NCI-H510A (cell line): ENCODE results near the gene PNP.
"Not testable (repeated sequence)": the region's sequence is repeated elsewhere in the genome, so short reads cannot be mapped to it uniquely, and the experiment has no call there.

Experiments
- DNase-seq: peaks from one replicate; lab custom pipeline; 2025; lab: John Stamatoyannopoulos, UW

PNP gene

DNA sequence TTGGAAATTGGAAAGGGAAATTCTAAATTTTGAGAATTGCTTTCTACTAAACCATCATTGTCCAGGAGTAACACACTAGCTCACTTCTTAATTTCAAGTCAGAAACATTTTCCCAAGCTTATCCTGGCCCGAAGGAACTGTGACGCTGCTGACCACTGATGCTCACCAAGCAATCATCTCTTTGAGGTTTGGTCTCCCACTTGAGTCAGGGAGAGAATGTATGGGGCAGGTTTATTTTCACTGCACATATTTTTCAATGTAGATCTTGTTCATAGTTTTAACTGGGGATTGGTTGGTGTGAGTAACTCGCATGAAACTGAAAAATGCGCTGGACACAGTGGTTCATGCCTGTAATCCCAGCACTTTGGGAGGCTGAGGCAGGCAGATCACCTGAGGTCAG is 23.3 kb downstream of the PNP start:
- DNase-seq, result no peak

- no peak for DNase-seq
Observed at GRCh38 chr14:20493634-20494033, 24.4 kb downstream of the PNP start.

- DNase-seq, result no peak
Observed at GRCh38 chr14:20494935-20495766, 25.9 kb downstream of the PNP start.

- DNase-seq, result no peak
Observed at GRCh38 chr14:20498622-20499021, 29.4 kb downstream of the PNP start.

DNA sequence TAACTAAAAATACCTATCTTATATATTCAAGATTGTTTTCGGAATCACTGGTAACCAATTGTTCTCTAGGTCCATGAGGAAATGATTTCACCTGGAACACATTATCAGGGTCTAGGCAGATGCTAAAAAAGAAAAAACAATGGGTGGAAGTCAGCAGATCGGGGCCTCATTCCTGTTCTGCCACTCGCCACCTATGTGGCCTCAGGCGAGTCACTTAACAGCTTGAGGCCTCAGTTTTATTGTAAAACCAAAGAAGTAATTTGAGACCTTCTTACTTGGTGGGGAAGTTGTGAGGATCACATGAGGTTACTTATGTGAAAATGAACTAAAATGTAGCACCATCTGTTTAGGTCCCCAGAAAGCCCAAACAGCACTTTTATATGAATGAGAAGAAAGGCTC is 29.9 kb downstream of the PNP start:
- no peak for DNase-seq

DNA sequence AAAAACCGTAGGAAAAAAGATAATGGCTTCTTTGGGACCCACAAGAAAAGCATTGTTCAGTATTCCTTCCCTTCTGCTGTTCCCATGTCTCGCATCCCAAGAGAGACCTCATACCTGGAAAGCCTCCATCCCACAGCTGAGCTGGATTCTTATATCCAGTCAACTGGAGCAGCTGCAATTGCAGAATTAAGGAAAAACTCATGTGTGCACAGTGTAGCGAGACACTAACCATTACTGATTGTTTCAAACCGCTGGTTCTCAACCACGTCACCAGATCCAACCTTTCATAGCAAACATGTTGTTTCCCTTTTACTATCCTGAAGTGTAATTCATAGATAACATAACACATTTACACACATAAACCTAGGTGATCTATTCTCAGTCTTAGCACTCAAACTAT is 30.7 kb downstream of the PNP start:
- DNase-seq, result no peak

GRCh38 chr14:20501346-20501745 is 32.1 kb downstream of the PNP start:
- DNase-seq, result no peak

GRCh38 chr14:20503898-20504297 is 34.7 kb downstream of the PNP start:
- DNase-seq, result no peak

- DNase-seq, result not testable (repeated sequence)
Observed at GRCh38 chr14:20506276-20506675, 37.1 kb downstream of the PNP start.

- DNase-seq, result not testable (repeated sequence)
Observed at GRCh38 chr14:20506752-20507151, 37.5 kb downstream of the PNP start.

GRCh38 chr14:20507537-20507936 is 38.3 kb downstream of the PNP start:
- DNase-seq, result not testable (repeated sequence)

GRCh38 chr14:20508367-20508766 is 39.2 kb downstream of the PNP start:
- DNase-seq, result no peak

DNA sequence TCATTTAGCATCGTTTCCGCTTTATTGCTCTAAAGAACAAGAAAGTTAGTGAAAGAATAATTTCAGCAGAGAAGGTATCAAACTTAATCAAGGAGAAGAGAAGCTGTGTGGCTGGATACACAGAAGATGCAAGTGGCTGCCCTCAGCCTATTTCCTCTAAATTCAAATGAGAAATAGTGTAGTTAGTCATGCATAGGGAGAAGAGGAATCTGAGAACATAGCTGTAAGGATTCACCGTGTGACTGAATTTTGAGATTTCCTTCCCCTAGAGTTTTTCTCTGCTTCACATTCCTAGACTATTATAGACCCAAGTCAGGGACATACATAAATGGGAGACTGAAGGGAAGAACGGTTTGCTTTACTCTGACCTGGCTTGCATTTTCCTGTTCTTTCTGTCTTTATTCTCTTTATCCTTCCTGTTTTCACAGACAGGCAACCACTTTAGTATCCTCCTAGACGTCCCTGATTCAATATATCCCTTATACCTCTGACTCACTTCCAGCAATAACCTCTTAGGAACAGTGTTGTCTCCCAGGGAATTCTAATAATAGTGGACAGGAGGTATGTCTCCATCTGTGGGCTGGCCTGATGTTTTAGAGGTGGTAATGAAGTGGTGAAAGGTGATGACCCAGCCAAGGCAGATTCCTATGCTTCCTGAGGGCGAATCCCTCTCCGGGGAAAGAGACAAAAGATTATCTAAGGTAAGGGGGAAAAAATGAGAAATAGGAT is 43.1 kb downstream of the PNP start:
- DNase-seq, result no peak

DNA sequence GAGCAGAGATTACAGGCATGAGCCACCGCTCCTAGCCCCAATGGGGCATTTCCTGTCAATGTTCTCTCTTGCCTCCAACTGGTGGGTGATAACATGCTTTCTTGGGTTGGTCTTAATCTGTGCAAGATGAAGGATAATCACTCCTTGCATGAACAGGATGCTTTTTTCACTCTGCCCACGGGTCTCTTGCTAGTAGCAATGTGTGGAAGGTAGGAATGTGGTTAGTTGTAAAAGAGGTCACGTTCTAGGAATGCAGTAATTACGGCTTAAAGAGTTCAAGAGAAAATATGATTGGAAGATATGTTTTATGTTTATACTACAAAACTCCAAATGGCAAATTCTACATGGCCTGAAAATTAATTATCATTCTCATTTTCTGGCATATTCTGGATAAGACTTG is 46.6 kb downstream of the PNP start:
- no peak for DNase-seq

DNA sequence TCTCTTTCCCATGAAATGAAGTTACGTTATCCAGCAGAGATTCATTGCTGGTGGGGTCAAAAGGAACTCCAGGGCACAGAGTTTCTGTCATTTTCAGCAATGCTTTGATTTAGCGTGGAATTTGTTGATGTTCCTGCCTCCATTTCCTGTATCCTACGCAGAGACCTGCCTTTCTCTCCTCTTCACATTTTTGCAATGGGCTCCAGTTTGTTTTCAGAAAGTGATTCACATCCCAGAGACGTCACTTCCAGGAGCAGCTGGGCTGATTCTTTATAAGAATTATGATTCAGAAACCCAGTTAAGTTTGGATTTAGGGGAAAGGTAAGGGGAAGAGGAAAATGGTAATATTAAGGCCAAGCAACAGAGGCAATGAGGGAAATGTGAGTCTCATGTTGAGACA is 47.7 kb downstream of the PNP start:
- no peak for DNase-seq

GRCh38 chr14:20522332-20522731 is 53.1 kb downstream of the PNP start:
- no peak for DNase-seq

DNA sequence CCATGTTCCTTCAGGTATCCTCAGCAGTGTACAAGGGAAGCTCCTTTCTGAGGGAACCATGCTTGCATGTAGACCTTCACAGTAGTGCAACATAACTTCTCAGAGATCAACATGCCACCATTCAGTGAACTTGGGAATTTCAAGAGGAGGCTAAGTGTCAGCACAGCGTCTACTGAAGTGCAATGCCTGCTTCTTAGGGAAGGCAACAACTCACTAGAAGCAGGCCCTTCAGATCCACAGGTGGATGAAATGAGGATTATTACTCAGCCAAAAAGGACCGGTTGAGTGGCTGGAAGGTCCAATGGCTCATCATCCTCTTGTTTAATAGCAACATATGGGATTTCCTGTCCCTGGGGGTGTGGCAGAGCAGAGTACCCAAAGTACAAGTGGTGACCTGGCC is 54.8 kb downstream of the PNP start:
- DNase-seq, result no peak
